ENCODE results near the gene POMZP3.
"Not testable (repeated sequence)": the region's sequence is repeated elsewhere in the genome, so short reads cannot be mapped to it uniquely, and the experiment has no call there.

- not testable (repeated sequence) for TF ChIP-seq POLR2A (IDR thresholded peaks at IDR 0.05; ENCODE audit: borderline replicate concordance, extremely low read depth, insufficient read depth, insufficient read length); TCF7L2 (IDR thresholded peaks at IDR 0.05; ENCODE audit: borderline replicate concordance, extremely low read depth, insufficient read depth, insufficient read length); POLR2AphosphoS5 (IDR thresholded peaks at IDR 0.05; ENCODE audit: low read depth, low read length); RAD21 (IDR thresholded peaks at IDR 0.05; ENCODE audit: low read depth); EZH2 (IDR thresholded peaks at IDR 0.05); SP1 (IDR thresholded peaks at IDR 0.05; ENCODE audit: low read depth)
- TF ChIP-seq, protein P1, sequence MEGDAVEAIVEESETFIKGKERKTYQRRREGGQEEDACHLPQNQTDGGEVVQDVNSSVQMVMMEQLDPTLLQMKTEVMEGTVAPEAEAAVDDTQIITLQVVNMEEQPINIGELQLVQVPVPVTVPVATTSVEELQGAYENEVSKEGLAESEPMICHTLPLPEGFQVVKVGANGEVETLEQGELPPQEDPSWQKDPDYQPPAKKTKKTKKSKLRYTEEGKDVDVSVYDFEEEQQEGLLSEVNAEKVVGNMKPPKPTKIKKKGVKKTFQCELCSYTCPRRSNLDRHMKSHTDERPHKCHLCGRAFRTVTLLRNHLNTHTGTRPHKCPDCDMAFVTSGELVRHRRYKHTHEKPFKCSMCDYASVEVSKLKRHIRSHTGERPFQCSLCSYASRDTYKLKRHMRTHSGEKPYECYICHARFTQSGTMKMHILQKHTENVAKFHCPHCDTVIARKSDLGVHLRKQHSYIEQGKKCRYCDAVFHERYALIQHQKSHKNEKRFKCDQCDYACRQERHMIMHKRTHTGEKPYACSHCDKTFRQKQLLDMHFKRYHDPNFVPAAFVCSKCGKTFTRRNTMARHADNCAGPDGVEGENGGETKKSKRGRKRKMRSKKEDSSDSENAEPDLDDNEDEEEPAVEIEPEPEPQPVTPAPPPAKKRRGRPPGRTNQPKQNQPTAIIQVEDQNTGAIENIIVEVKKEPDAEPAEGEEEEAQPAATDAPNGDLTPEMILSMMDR (IDR thresholded peaks at IDR 0.05 in 2 of 3, conservative IDR thresholded peaks at IDR 0.05 in 1 of 3; ENCODE audit: borderline replicate concordance in 1 of 3, insufficient read depth in 1 of 3, low read depth in 2 of 3, low read length in 2 of 3): not testable (repeated sequence)
Measured at GRCh38 chr7:76591033-76591432, 36.0 kb downstream of the POMZP3 start.

Data from HCT116 (cell line).